HT1080 (cell line): ENCODE results near the gene DUSP9. TPM values are rescaled to one million over a fixed set of nuclear protein-coding genes. Genes with fewer than 3 reads are reported as not detected.
"Not testable (repeated sequence)": the region's sequence is repeated elsewhere in the genome, so short reads cannot be mapped to it uniquely, and the experiment has no call there.

Experiments used
- DNase-seq: peaks from one replicate; pipeline ENCODE4 v3.0.0-alpha.2; 2015; ENCODE audit warnings: low read depth
- total RNA-seq: library from RNA; depleted of rRNA; stranded (reverse); fragments of >200 nt; shearing (Covaris generic); gene quantifications from 2 replicates; pipeline ENCODE4 v1.2.3, GENCODE V29; 2014

The DUSP9 gene
- total RNA-seq, 1 experiment from 2014 or later = not detected

DNA sequence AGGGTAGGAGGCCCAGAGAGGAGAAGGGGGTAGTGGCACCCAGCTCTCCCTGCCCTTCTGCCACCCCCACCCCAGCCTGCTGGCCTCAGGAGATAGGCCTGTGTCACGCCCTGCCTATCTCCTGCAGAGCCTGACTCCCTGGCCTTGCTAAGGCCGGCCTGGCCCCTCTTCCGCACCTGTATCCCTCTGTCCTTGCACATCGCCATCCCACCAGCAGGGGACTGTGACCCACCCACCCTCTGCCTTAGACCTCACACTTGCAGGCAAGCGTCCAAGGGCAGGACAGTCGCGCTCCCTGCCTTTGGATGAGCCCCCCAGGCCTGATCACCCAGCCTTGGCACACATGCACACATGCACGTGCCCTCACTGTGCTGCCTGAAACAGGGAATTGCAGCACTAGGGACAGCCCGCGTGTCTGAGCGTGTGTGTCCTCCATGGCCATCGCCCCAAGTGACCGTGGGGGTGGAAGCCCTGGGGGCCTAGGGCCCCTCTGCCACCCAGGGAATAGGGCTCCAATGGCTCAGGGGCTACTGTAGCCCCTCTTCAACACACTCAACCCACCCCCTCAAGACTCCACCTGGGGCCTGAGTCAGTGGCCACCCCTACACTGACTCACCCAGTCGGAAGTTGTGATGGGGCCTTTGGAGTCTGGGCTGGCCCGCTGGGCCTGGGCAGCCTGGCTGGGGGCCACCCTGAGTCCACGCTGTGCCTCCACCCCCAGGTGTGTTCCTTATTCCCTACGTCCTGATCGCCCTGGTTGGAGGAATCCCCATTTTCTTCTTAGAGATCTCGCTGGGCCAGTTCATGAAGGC lies 42.9 kb downstream of the DUSP9 start:
- peak; percentile 53 for DNase-seq

DNA sequence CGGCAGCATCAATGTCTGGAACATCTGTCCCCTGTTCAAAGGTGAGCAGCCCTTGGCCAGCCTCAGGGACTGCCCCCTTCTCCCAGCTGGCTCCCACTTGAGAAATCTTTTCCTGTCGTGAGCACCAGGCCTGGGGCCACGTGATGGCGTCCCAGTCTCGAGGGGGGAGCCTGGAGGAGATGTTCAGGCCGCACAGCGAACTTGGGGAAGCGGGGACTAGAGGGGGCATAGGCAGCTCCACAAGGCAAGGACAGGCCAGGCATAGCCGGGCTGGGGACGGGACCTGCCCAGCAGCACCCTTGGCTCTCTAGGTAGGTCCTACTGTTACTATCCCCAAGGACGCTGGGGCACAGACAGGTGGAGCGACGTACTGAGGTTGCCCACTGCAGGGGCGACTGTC lies 43.5 kb downstream of the DUSP9 start:
- DNase-seq = no peak

DNA sequence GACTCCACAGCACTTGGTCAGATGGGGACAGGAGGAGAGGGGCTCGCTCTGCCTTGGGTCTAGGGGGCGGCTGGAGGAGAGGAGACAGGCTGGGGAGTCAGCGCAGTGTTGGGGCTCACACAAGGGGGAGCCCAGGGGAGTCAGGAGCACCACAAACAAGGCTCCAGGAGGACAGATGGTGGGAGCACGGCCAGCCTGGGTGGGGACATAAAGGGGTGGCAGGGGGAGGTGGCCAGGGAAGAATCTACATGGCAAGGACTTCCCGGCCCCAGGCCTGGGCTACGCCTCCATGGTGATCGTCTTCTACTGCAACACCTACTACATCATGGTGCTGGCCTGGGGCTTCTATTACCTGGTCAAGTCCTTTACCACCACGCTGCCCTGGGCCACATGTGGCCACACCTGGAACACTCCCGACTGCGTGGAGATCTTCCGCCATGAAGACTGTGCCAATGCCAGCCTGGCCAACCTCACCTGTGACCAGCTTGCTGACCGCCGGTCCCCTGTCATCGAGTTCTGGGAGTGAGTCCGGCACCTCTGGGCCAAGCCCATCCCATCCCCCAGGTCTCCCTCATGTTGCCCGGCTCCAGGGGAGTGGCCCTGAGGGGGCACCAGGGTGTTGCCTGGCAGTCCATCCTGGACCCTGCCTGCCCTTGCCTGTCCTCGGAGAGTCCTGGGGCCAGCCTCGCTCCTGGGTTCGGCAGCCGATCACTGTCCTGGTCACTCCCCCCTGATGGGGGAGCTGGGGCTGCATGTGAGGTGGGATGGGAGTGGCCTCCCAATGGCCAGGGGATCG lies 44.2 kb downstream of the DUSP9 start:
- not testable (repeated sequence) for DNase-seq

DNA sequence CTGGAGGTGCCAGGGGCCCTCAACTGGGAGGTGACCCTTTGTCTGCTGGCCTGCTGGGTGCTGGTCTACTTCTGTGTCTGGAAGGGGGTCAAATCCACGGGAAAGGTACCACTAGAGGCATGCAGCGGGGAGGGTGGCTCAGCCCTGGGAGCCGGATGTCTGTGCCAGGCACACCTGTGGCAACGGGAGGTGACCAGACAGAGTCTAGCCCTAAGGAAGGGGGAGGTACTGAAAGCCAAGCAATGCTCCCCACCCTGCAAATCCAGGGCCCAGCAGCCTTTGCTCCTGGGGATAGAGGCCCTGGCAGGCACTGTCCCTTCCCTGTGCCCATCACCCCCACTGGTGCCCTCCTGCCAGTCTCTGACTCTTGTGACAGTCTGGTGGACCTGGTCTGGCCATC lies 45.0 kb downstream of the DUSP9 start:
- no peak for DNase-seq

DNA sequence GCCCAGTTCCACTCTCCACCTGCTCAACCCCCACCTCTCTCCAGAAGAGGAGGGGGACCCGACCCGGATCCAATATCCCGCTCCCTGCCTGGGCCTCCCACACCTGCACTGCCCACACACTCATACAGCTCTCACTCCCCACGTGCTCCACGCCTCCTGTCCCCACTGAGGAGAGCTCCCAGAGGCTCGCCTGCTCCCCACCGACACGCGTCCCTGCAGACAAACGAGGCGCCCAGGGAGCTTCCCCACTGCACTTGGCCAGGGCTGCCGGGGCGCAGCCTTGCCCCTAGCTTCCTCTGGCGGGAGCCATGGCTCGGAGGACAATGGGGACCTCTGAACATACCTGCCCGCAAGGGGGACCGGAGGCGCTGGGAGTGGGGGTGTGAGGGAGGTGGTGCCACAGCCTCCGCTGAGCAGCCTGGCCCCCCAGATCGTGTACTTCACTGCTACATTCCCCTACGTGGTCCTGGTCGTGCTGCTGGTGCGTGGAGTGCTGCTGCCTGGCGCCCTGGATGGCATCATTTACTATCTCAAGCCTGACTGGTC lies 45.7 kb downstream of the DUSP9 start:
- no peak for DNase-seq

DNA sequence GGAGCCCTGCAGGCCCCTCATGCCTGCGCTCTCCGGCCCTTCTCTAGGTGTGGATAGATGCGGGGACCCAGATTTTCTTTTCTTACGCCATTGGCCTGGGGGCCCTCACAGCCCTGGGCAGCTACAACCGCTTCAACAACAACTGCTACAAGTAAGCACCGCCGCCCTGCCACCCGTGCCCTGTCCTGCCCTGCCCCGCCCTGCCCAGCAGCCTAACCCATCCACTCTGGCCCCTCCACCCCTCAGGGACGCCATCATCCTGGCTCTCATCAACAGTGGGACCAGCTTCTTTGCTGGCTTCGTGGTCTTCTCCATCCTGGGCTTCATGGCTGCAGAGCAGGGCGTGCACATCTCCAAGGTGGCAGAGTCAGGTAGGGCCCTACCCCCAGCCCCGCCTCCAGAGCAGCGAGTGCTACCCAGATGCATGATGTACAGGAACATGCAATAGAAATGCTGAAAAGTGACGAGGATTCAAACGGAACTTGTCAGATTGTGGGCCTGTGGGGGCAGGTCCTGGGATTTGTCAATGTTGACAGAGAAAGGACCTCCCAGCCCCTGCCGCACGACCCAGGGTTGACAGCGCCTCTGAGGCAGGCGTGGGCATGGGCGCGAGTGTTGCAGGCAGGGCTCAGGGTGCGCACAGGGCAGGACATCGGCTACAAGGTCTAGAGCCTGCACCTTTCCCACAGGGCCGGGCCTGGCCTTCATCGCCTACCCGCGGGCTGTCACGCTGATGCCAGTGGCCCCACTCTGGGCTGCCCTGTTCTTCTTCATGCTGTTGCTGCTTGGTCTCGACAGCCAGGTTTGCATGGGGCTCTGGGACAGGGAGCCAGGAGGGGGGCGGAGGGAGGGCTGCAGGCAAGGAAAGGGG lies 46.4 kb downstream of the DUSP9 start:
- no peak for DNase-seq

DNA sequence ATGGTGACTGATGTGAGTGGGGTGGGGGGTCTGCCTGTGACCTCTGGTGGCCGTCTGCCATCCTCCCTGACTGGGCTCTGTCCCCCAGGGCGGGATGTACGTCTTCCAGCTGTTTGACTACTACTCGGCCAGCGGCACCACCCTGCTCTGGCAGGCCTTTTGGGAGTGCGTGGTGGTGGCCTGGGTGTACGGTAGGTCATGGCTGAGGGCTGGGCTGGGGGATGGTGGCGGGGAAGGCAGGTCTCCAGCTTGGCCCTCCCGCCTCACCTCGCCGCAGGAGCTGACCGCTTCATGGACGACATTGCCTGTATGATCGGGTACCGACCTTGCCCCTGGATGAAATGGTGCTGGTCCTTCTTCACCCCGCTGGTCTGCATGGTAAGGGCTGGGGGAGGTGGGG lies 47.3 kb downstream of the DUSP9 start:
- not testable (repeated sequence) for DNase-seq

DNA sequence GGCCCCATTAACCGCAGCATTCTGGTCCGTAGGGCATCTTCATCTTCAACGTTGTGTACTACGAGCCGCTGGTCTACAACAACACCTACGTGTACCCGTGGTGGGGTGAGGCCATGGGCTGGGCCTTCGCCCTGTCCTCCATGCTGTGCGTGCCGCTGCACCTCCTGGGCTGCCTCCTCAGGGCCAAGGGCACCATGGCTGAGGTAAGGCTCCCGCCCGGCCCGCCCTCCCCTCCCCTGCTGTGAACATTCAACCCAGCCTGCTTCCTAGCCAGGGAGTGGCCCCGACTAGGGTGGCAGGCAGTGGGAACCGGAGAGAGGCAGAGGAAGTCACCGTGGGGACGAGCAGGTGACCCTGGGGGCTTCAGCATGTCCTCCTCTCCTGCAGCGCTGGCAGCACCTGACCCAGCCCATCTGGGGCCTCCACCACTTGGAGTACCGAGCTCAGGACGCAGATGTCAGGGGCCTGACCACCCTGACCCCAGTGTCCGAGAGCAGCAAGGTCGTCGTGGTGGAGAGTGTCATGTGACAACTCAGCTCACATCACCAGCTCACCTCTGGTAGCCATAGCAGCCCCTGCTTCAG lies 47.8 kb downstream of the DUSP9 start:
- no peak for DNase-seq

DNA sequence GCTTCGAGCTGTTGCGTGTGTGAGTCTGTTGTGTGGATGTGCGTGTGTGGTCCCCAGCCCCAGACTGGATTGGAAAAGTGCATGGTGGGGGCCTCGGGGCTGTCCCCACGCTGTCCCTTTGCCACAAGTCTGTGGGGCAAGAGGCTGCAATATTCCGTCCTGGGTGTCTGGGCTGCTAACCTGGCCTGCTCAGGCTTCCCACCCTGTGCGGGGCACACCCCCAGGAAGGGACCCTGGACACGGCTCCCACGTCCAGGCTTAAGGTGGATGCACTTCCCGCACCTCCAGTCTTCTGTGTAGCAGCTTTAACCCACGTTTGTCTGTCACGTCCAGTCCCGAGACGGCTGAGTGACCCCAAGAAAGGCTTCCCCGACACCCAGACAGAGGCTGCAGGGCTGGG lies 49.1 kb downstream of the DUSP9 start:
- DNase-seq = no peak

DNA sequence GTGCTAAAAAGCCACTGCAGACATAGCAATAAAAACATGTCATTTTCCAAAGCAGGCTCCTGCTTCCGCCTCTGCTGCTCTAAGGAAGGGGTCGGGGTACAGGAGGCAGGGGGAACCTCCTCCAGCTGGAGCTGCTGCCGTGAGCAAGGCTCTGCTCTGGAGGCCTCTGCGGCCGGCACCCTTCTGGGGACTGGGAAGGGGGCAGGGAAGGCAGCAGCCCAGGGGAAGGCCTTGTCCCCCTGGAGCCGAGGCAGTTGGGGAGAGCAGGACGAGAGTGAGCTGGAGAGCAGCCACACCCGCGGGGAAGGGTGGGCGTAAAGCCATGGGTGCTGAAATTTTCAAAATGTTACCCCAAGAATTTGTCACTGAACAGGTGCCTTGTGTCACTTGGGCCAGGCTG lies 49.5 kb downstream of the DUSP9 start:
- DNase-seq = not testable (repeated sequence)

DNA sequence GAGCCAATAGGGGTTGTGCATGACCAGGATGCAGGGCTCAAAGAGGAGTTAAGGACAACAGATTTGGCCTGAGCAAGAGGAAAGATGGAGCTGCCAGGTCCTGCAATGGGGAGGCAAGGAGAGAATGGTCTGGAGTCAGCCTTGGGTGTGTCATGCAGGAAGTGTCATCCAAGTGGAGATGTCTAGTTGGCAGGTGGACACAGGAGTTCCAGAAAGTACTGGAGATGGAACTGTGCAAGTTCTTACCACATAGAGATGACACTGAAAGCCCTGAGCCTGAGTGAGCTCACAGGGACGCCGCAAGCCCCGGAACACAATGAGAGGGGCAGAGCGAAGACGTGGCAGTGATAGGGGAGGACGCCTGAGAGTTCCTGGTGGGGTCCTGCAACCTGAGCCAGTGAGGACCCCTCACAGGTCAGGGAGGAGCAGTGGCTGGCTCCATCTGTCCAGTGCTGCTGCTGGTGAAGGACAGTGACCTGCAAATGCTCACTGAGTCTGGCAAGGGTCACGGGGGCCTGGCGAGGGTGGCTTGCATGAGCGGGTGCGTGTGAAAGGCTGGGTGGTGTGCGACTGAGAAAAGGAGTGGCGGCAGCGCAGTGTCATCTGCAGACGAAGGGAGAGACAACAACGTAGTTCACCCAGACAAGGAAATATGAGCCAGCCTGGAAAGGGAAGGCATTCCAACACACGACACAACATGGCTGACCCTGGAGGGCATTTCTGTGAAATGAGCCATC lies 50.2 kb downstream of the DUSP9 start:
- not testable (repeated sequence) for DNase-seq

DNA sequence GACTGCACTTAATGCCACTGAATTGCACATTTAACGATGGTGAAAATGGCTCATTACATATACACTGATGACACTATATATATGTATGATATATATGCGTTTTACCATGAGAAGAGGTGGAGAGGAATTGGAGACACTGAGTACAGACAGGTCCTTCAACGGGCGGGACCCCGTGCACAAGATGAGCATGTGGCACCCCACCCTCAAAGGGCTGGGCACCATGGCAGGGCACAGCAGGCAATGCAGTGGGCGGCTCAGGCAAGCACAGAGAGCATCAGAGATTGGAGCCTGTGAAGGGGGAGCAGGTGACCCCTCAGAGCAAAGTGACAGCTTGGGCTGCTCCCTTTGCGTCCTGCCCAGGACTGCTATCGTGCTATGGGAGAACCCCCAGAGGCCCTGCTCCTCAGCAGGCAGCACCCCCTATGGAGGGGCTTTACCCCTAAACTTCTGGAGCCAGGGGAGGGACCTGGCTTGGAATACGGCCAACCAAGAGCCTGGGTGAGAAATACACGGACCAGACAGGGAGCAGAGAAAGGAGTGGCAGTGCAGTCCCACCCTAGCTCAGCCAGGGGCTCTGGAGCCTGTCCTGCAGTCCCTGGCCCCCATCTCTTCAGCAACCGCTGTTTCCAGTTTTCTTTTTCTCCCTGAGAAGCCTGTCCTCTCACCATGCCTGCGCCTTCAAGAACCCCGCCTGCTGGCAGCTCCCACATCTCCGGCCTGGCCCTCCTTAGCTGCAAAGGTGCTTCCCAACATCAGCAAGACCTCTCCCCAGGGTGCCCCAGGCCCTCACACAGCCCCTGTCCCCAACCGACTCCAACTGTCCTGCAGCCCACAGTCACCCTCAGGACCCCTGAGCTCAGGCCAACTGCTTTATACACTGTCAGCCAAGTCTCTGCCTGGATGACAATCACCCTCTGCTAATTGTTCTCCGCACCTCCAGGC lies 51.2 kb downstream of the DUSP9 start:
- no peak for DNase-seq

DNA sequence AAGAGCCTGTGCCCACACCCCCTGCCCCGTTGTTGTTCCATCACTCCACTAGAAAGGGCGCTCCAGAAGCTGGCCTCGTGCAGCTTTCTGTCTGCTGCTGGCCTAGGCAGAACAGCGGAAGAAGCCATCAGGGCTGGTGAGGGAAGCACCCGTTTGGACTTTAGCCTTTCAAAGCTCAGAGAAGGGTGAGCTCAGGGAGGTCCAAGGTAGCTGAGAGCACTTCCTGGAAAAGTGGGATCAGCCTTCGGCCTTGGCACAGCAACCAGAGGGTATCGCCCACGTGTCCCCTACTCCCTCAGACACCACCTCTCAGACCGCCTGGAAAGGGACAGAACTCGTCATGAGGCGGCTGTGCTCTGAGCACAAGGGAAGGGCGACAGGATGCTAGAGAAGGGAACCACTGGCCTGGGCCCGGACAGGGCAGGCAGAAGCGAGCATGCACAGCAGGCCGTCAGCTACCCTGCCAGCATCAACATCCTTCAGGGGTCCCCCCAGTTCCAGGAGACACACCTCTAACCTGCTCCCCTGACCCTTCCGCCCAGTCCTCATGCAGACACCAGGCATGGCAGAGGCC lies 52.3 kb downstream of the DUSP9 start:
- DNase-seq = not testable (repeated sequence)

DNA sequence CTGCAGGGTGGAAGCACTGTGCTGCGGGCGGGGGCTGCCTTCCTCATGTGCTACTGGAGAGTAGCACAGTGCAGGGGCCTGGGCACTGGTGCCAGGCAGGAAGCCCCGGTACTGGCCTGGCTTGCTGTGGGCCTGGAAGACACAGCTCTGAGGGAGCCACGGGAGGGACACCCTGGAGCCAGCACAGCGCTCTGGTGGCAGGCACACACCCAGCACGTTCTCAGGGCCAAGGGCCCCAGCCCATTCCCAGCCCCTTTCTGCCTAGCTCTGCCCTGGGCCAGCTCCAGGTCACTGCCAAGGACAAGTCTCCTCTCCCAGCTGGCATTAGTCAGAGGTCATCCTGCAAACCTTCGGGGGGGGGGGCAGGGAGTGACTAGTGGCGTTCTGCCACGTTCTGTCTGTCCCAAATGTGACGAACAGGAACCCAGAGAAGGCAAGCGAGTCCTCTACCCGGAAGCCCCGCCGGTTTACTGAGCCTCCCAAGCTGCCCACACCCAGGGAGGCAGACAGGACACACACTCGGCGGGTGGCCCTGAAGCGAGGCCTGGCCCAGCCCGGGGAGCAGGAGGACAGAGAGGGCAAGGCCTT lies 52.9 kb downstream of the DUSP9 start:
- not testable (repeated sequence) for DNase-seq

DNA sequence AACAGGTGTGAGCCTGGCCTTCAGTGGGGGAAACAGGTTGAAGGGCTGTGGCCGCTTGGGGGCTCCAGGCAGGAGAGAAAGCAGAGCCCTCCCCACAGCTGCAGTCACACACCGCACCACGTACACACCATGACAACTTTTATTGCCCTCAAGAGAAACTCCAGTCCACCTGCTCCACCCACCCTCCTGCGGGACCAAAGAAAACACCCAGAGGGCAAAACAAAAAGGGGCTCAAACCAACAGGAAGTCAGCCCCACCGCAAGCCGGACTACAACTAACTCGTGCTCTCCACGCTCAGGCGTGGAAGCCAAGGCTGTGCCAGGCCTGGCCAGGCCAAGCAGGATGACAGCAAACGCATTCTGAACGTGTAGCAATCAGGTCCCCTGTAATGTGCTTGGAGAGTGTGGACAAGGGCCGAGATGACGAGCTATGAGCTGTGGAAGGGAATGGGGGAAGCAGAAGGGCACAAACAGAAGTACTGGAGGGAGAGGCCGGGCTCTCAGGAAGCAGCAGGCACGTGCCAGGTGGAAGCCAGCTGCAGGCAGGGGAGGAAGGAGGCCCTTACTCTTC lies 53.5 kb downstream of the DUSP9 start:
- DNase-seq = no peak
